Ecto neural progenitor cell (in vitro differentiated cells): ENCODE measurements around the gene ETFDH.
"Not testable (repeated sequence)": the region's sequence is repeated elsewhere in the genome, so short reads cannot be mapped to it uniquely, and the experiment has no call there.

ENCODE experiments used
- DNase-seq: peaks from one replicate; pipeline ENCODE4 v3.0.0-alpha.2; 2018; ENCODE audit warnings: low spot score

ETFDH gene

GRCh38 chr4:158754385-158755180 lies 82.5 kb downstream of the ETFDH start:
- no peak for DNase-seq

GRCh38 chr4:158755819-158756218 lies 83.7 kb downstream of the ETFDH start:
- DNase-seq = not testable (repeated sequence)

GRCh38 chr4:158756588-158756987 lies 84.5 kb downstream of the ETFDH start:
- DNase-seq = no peak

- no peak for DNase-seq
Observed at GRCh38 chr4:158758142-158758541, 86.0 kb downstream of the ETFDH start.

GRCh38 chr4:158758703-158759102 lies 86.6 kb downstream of the ETFDH start:
- DNase-seq = no peak
